D721Med (cell line): Measurements from ENCODE around the gene SPTBN1.
"Not testable (repeated sequence)": the region's sequence is repeated elsewhere in the genome, so short reads cannot be mapped to it uniquely, and the experiment has no call there.

Experiments used
- DNase-seq: peaks from one replicate; pipeline ENCODE4 v3.0.0; 2011; ENCODE audit warnings: low spot score; ENCODE audit not compliant: insufficient read length
- FAIRE-seq: peaks from 2 replicates; lab custom pipeline; 2011; peaks lifted over from hg19 to GRCh38; lab: Jason Lieb, UNC
- CTCF ChIP-seq: IDR thresholded peaks from 2 replicates; pipeline ENCODE4 v1.5.1; 2012; ENCODE audit warnings: mild to moderate bottlenecking, control low read depth; ENCODE audit not compliant: insufficient read depth; ENCODE audit errors: missing control alignments

The SPTBN1 gene

GRCh38 chr2:54510916-54511315 lies 54.8 kb downstream of the SPTBN1 start:
- DNase-seq: no peak
- TF ChIP-seq CTCF: no peak
- no peak for FAIRE-seq

GRCh38 chr2:54512183-54512582 lies 56.1 kb downstream of the SPTBN1 start:
- no peak for FAIRE-seq
- TF ChIP-seq CTCF: no peak

GRCh38 chr2:54512663-54513362 lies 56.7 kb downstream of the SPTBN1 start:
- DNase-seq (no peak), FAIRE-seq (no peak)
- no peak for TF ChIP-seq CTCF

More at GRCh38 chr2:54512183-54512582, 56.1 kb downstream of the SPTBN1 start:
- no peak for DNase-seq

- DNase-seq (no peak), FAIRE-seq (no peak)
- no peak for TF ChIP-seq CTCF
Measured at GRCh38 chr2:54513363-54513715, 57.2 kb downstream of the SPTBN1 start.

- no peak for DNase-seq
- no peak for FAIRE-seq
- no peak for TF ChIP-seq CTCF
Measured at GRCh38 chr2:54514822-54515569, 58.9 kb downstream of the SPTBN1 start.

- FAIRE-seq (no peak), DNase-seq (no peak)
- no peak for TF ChIP-seq CTCF
Measured at GRCh38 chr2:54516842-54517241, 60.7 kb downstream of the SPTBN1 start.

- not testable (repeated sequence) for FAIRE-seq, DNase-seq
Measured at GRCh38 chr2:54518016-54518415, 61.9 kb downstream of the SPTBN1 start.
